Measurements from ENCODE around the gene PEAK1.

The PEAK1 gene

DNA sequence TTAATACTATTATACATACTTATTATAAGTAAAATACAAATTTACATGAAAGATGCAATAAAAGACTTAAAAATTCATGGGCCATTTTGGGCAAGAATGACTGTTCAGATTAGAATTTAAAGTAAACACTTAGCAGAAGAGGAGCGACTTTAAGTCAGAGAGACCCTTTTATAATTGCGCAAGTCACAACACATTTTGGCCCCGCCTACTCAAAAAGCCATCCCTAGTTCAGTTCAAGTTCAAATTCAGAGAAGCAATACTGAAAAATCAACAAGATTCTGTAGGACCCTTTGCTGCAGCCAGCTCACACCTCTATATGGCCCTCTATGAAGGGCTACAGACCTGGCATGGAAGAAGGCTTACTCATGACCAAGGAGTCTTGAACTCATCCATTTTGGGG is 64.6 kb downstream of the PEAK1 start:
- no peak for DNase-seq (ENCODE audit: low spot score)

DNA sequence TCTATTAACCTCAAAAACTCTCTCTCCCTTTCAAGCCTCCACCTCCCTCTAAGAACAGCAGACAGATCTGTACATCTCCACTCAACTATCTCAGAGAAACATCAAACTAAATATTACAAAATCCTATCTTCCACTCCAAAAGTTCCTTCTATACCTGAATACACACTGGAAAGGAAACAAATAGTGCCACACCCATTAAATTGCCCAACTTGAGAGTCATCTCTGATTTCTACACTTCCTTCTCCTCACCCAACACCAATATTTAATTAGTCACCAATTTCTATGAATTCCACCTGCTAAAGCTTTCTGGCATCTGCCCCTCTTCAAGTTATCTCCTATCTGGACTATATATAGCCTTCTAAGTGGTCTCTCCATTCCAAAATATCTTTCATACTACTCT is 65.8 kb downstream of the PEAK1 start:
- DNase-seq (ENCODE audit: low spot score) = no peak

DNA sequence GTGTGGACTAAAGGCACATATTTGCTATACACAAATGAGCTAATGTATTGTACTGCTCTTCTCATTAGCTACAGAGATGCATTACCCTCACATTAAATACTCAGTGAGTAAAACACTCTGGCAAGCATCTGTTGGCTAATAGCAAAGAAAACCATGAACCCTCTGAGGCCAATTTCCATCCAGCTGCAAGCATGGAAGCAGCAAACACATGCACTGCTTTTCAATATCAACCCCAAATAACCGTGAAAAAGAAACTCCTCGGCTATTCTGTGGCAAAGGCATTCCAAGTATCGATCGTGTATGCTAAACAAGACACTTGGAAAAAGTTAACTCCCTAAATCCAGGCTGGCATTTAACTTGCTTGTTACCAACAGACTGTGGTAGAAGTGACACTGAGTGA is 67.0 kb downstream of the PEAK1 start:
- no peak for DNase-seq (ENCODE audit: low spot score)

DNA sequence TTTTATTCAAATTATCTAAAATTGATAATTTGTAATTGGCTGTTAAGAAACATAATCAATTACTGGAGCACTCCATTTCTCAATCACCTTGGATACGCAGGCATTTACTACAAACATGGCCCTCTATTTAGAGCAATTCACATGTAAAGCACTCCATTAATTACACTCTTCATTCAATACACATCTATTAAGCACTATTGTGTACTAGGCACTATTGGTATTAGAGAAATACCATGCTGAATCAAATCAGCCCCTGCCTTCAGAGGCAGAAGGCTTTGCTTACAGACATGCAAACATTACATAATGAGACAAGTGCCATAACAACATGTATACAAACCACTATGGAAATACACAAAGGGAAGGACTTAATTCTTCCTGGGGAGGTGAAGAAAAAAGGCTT is 69.1 kb downstream of the PEAK1 start:
- no peak for DNase-seq (ENCODE audit: low spot score)

DNA sequence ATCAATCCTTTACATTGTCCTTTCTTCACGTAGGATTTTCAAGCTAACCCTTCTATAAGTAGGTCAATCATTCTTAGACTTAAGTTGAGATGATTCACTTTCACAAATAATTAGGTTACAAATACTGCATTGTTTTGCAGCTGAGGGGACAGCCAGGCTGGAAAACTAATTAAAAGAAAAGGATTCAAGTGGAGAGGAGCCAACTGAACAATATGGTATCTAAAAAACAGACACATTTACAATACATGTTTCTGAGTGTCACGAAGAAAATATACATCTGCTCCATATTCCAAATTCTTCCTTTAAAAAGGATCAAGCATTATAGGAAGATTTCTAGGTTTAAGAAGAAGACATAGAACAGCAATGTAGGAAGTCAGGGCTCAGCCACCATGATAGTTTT is 70.2 kb downstream of the PEAK1 start:
- no peak for DNase-seq (ENCODE audit: low spot score)

DNA sequence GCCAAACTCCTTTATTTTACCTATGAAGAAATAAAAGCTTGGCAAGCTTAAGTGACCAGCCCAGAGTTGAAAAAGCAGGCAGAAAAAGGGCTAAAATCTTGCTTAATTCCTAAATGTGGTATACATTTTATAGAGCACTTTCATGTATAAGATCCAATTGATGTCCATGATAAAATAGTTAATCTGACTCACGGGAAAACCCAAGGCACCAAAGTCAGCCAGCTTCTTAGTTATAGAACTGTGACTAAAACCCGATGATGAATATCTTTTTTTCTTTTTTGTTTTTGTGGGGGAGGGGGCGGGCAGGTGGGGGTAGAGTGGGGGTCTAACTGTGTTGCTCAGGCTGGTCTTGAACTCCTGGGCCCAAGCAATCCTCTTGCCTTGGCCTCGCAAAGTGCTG is 71.4 kb downstream of the PEAK1 start:
- no peak for DNase-seq (ENCODE audit: low spot score)

DNA sequence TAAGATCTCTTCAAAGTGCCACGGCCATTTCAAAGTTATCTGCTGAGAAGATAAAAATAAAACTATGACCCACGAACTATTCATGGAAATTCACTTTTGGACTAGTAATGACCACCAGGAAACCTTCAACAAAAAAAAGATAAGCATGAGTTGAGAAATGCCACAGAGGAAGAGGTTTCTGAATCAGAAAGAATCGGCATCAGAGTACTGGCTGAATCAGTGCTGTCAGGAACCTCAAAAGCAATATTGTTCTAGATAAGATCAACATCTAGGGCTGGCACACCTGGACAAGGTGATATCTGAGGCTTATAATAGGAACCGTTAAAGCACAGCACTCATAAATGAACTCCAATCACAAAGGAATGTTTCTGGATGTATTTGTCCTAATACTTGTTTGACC is 72.7 kb downstream of the PEAK1 start:
- no peak for DNase-seq (ENCODE audit: low spot score)

DNA sequence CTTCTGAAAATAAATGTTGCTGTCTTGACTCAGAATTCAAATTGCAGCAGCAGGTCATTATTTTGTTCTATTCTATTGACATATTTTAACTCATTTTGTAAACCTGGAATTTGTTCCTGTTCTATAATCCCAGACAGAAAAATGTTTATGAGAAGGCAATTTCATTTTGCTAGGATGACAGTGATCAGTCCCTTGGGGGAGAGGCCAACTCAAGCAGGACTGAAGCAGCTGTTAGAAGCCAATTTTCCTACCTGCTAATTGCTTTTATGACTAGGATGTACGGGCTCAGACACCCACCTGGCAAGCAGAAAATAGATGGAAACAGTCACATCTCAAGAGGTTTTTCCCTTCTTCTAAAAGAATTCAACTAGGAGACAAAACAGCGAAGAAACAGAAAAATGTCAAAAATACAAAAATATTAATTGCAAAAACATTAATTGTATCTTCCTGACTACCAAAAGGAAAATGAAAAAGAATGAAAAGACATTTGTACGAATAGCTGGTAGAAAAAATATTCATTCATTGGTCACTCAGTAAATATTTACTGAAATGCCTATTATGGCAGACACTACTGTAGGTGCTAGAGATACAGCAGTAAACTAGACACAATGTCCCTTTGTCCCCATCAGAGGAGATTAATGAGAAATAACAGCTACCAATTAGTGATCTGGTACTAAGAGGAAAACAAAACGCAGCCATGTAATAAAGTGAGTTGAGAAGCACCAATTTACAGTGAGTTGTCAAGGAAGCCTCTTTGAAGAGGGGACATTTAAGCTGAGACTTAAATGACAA is 73.5 kb downstream of the PEAK1 start:
- DNase-seq (ENCODE audit: low spot score) = no peak

DNA sequence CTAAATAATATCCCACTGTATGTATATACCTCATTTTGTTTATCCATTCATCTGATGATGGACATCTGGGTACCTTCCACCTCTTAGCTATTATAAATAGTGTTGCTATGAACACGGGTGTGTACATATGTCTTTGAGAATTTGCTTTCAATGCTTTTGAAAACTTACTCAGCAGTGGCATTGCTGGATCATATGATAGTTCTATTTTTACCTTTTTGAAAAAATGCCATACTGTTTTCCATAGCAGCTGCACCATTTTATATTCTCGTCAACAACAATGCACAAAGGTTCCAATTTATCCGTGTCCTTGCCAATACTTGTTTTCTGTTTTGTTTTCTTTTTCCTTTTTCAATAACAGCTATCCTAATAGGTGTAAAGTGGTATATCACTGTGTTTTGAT is 77.1 kb downstream of the PEAK1 start:
- no peak for DNase-seq (ENCODE audit: low spot score)

DNA sequence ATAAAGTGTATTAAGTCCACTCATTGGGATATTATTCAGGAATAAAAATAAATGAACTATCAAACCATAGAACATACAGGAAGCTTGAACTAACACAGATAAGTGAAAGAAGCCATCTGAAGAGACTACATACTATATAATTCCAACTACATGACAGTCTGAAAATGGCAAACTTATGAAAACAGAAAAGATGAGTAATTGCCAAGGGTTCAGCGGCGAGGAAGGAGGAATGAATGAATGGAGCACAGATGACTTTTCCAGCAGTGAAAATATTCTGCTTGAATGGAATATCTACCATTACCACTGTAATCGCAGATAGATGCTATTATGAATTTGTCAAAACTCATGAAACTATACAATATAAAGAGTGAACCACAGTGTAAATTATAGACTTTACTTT is 79.7 kb downstream of the PEAK1 start:
- no peak for DNase-seq (ENCODE audit: low spot score)

DNA sequence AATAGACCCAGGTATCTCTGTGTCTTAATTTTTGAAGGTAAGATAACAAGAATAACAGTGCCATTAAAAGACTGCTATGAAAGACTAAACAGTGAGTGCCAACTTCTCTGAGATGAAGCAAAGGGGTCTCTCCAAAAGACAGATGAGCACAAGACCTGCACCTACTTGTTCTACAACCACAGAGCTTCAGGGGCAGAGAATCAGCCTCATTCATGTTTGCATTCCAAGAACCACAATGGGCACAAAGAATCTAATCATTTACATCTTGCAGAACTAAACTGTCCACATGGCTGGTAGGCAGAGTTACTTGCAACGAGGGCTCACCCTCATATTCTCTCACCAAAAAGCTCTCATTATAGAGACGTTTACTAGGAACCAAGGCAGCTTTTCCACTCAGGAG is 83.9 kb downstream of the PEAK1 start:
- DNase-seq (ENCODE audit: low spot score) = no peak

DNA sequence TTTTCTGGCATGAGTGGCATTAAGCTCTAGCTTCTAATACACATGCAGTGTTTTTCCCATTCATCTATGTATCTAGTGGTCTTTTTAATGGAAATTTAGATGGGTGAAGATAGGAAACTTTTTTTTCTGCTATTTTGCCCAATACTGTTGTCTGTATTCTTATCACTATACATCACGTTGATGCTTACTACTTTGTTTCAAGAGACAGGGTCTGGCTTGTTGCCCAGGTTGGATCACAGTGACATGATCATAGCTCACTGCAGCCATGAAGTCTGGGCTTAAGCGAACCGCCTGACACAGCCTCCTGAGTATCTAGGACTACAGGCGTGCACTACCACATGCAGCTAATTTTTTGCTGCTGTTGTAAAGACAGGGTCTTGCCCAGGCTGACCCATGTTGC is 84.6 kb downstream of the PEAK1 start:
- no peak for DNase-seq (ENCODE audit: low spot score)

DNA sequence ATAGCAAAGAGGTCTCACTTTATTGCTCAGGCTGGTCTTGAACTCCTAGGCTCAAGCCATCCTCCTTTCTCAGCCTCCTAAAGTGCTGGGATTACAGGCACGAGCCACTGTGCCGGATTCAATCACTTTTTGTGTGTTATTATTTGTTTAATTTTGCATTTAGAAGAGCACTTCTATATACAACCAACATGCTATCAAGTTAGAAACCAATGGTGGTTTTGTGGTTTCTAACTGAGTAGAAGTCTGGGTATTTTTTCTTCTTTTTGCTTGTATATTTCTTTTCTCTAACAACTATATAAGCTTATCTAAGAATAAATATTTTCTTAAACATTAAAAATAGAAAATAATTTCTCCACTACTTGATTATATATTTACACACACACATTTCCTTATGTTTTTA is 86.7 kb downstream of the PEAK1 start:
- no peak for DNase-seq (ENCODE audit: low spot score)

DNA sequence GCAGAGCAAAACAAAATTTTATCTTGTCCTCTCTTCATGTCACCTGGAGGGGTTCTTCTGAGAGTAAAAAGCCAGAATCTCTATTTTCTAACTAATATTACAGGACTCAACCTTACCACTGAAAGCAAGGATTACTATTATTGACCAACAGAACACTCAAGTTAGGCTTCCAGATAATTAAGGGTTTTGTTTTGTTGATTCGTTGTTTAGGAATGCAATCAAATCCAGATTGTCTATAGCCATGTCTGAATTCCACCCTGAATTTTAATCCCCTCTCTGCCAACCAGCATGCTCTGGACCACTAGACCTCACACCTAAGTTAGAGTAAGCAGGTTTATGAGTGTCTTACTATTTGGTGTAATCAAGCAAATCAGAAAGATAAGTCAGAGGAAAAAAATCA is 90.7 kb downstream of the PEAK1 start:
- DNase-seq (ENCODE audit: low spot score) = no peak

DNA sequence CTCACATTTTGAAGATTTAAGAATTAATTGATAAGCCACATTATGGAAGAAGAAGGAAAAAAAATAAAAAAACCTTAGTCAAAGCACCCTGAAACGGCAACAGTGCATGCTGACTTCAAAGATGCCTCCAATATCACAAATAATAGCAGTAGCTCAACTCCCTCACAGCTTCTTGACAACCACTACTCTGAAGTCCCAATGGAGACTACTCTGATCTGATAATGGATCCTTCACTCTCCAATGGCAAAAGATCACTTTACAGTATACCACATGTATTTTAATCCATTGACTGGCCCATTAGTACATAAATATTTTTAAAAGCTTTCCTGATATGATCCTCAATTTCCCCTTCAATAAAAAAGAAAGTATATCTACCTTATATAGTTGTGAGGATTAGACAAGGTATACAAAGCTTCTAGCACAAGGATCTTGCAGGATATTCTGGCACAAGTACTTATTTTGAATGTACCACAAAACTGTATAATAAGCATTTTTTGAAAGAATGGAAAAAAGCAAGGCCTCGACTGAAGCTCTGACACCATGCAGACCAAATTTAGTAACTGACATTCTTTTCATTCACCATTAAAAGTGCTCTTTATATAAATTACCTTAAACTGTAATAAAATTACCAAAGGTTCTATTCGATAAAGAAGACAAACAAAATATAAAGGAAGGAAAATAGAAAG is 91.9 kb downstream of the PEAK1 start:
- DNase-seq (ENCODE audit: low spot score) = no peak

DNA sequence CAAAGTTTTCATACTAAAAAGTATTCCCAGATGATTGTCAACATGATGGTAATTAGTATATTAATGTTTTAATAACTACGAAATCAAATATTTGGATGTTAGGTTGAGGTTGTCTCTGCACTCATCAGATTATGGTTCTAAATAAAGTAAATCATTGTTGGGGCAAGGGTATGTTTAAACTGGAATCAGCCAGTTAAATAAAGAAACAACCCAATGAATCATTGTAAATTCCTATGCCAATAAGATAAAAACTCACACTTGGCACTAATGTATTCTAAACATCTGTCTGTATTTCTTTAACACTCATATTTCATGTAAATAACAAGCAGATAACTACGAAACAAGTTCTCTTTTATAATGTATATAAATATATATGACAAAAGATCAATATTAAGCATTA is 92.7 kb downstream of the PEAK1 start:
- no peak for DNase-seq (ENCODE audit: low spot score)

DNA sequence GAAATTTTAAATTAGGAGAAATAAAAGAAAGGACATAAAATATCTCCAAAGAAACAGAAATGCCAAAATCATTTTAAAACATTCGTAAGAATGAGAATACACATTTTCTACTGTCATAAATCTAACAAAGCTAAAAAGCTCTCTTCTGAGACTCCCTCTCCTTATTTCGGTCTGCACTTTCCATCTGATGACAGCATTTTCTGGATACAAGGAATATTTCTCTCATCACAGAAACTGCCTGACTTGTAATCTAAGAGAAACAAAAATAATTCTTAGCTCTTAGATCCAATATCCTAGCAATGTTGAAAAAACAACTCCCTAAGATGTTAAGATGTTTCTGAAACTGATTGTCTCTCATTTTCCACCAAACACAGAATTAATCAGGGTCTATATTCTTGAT is 93.5 kb downstream of the PEAK1 start:
- DNase-seq (ENCODE audit: low spot score) = no peak

DNA sequence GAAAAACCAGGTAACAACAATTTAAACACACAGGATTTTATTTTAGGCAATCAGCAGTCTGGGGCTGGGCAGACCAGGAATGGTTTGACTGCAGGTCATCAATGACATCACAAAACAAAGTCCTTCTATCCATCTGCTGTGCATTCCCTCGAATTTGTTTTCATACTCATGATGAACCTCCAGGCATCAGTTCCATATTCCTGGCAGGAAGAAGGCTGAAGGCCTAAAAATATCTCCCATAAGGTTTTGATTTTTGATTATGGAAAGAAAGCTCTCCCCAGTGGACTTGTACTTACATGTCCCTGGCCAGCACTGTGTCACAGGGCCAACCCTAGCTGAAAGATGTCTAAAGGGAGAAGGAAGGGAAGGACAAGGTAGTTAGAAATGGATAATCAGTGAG is 107.4 kb downstream of the PEAK1 start:
- DNase-seq (ENCODE audit: low spot score) = no peak

DNA sequence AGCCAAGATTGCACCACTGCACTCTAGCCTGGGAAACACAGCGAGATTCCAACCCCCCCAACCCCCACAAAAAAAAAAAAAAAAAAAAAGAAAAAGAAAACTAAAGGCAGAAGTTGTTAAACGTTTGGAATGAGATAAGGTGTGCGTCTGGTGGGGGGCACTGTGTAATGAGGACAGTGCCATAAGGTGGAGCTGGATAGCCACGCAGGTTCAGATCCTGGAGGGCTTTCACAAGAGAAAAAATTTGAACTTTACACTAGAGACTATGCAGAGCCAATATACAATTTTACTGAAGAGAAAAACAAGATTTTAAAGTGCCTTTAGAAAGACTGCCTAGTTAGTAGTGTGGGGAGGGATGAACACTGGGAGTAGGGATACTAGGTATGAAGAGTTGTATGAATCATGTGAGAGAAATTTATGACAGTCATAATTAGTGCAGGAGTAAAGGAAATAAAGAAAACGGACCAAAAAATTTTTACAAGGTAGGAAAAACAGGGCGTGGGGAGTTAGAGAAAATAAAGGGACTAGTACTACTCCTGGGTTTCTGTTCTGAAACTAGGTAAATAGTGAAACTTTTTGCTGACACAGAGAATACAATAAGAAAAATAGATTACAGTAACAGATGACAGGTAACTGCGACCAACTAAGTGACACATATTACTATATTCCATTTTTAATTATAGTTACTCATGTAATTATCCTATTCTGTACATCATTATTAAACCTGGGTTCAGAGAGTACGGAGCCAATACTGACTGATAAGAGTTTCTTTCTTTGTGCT is 108.1 kb downstream of the PEAK1 start:
- no peak for DNase-seq (ENCODE audit: low spot score)

DNA sequence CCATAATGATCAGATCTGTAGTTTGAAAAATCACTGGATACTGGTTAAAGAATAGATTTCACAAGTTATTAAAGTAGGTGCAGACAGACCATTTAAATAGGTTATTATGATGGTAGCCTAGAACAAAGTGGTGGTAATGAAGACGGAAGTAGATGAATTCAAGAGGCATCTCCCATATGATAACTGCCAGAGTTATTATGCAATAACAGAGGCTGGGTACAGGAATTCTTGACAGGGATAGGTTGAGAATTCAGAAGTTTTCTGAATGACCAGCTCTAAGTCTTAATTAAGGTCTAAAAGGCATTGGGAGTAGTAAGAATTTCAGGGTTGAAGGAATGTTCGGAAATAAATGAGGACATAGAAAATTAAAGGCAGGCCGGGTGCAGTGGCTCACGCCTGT is 108.9 kb downstream of the PEAK1 start:
- DNase-seq (ENCODE audit: low spot score) = no peak

DNA sequence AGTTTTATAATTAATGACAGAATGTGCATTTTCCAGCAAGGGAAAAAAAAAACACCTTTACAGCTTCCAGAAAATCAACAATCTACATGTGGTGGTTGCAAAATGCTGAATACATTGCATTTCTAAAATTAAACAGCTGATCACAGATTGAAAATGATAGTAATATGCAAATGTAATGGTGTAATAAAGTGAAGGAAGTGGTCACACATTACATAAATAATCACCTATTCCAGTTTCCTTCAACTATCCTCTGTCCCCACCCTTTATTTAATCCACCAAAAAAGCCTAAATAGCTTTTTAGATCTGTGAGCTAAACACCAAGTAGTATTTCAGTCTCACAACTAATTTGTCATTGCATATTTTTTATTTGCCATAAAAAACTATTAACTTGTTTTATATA is 110.5 kb downstream of the PEAK1 start:
- DNase-seq (ENCODE audit: low spot score) = no peak

DNA sequence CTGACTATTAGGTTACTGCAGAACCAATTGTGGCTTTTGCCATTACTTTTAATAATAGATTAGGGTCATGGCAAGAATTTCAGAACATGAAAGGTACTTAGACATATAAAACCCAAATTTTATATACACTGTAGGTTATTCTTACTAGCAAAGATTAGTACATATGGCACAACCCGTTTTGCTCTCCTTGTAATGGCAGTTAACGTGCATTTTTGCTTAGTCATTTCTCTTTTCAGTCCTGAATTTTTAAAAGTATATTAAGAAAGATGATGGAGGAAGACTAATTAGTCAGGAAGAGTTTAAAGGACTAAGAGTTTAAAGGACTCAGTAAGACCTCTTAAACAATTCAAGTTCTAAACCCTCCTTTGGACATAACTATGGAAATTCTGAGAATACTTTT is 114.0 kb downstream of the PEAK1 start:
- no peak for DNase-seq (ENCODE audit: low spot score)

DNA sequence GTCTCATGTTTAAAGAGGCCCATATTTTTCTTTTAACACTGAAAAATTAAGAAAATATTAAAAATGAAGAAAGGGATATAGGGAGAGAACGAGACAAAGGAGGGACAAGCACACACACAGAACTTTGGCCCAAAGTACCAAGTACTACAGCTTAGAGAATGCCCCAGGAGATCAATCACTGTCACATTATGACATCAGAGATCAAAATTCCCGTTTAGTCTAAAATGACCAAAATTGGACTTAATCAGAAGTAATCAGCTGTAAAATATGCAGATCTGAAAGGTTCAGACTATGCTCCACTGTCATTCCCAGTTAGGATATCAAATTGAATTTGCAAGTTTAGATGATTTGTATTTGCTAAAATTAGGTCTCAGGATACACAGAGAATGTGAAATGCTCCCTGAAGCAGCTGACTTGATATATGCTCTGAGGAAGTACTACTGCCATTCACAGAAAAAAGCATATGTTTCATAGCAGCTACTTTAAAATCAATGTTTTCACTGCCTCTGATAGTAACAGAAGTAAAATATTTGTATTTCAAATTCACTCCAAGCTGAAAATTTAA is 123.0 kb downstream of the PEAK1 start:
- no peak for DNase-seq (ENCODE audit: low spot score)
